H1 (cell line): ENCODE results near the gene TEAD1. TPM values are rescaled to one million over a fixed set of nuclear protein-coding genes. Genes with fewer than 3 reads are reported as not detected.

Experiments
- ASH2L ChIP-seq: fragments of 200-600, 300-600 bp; sonication (generic); IDR thresholded peaks from one replicate; pipeline ENCODE4 v1.7.1; 2017; ENCODE audit warnings: low read length
- CBX8 ChIP-seq: fragments of 300-800, 300-1000 bp; sonication (generic); IDR thresholded peaks from 2 replicates; pipeline ENCODE4 v1.7.1; 2016; ENCODE audit warnings: low read depth, low read length, borderline replicate concordance
- CHD1 ChIP-seq: IDR thresholded peaks from 2 replicates; pipeline ENCODE4 v1.6.1; 2012; ENCODE audit warnings: low read depth, low read length, improper control_type of control experiment
- CTBP2 ChIP-seq: IDR thresholded peaks from 2 replicates; pipeline ENCODE4 v1.7.0; 2011; ENCODE audit warnings: borderline replicate concordance, mild to moderate bottlenecking, moderate library complexity, mixed read lengths, low read length; ENCODE audit not compliant: insufficient read depth, insufficient read length
- FOSL1 ChIP-seq: IDR thresholded peaks from 2 replicates; pipeline ENCODE4 v1.6.1; 2011; ENCODE audit warnings: mild to moderate bottlenecking, low read depth, low read length, moderate library complexity; ENCODE audit not compliant: insufficient read depth
- HDAC2 ChIP-seq, 2 experiments: fragments of 300-600 bp in 1 of 2; sonication (generic) in 1 of 2; IDR thresholded peaks; 2 replicates each; pipeline ENCODE4 v1.6.1; 2011 to 2012; ENCODE audit warnings: low read depth in 2 of 2, low read length in 2 of 2, mild to moderate bottlenecking in 2 of 2, moderate library complexity in 2 of 2, borderline replicate concordance in 1 of 2, inconsistent platforms in 1 of 2
- JUND ChIP-seq: IDR thresholded peaks from 2 replicates; pipeline ENCODE4 v1.6.1; 2011; ENCODE audit warnings: mild to moderate bottlenecking, improper control_type of control experiment, low read length
- KDM4A ChIP-seq: IDR thresholded peaks from one replicate; pipeline ENCODE4 v1.7.1; 2012; ENCODE audit warnings: low read depth, mild to moderate bottlenecking, moderate library complexity, low read length, inconsistent platforms; ENCODE audit not compliant: severe bottlenecking
- KDM5A ChIP-seq: fragments of 200-600 bp; IDR thresholded peaks from 2 replicates; pipeline ENCODE4 v1.7.1; 2012; ENCODE audit warnings: mild to moderate bottlenecking, low read length, inconsistent platforms, mixed read lengths
- MAFK ChIP-seq: IDR thresholded peaks from 2 replicates; pipeline ENCODE4 v1.6.1; 2012; ENCODE audit warnings: low read depth, mild to moderate bottlenecking, improper control_type of control experiment, low read length
- MAX ChIP-seq: IDR thresholded peaks from 2 replicates; pipeline ENCODE4 v1.6.1; 2012; ENCODE audit warnings: inconsistent platforms
- NRF1 ChIP-seq: IDR thresholded peaks from 2 replicates; pipeline ENCODE4 v1.6.1; 2011; ENCODE audit warnings: mild to moderate bottlenecking, low read depth, low read length, improper control_type of control experiment
- POLR2A ChIP-seq, 2 experiments: IDR thresholded peaks; 1 replicate in 1 of 2; 2 replicates in 1 of 2; pipeline ENCODE4 v1.6.1; 2011; ENCODE audit warnings: low read depth in 2 of 2, low read length in 2 of 2, mild to moderate bottlenecking in 2 of 2; ENCODE audit errors: control extremely low read depth in 1 of 2
- SP1 ChIP-seq: IDR thresholded peaks from 2 replicates; pipeline ENCODE4 v1.6.1; 2011; ENCODE audit warnings: low read depth, low read length
- TEAD4 ChIP-seq: IDR thresholded peaks from 2 replicates; pipeline ENCODE4 v1.6.1; 2012; ENCODE audit warnings: low read depth, low read length, inconsistent platforms, mixed read lengths
- polyA plus RNA-seq, 7 experiments: library from polyadenylated mRNA; depleted of rRNA in 3 of 7; stranded (reverse) in 5 of 7; unstranded in 2 of 7; fragments of >200 nt in 5 of 7; fragments of 200-250 nt in 2 of 7; gene quantifications; 1 replicate in 5 of 7; 2 replicates in 1 of 7; 4 replicates in 1 of 7; pipeline versions ENCODE4 v1.2.1 to v1.2.3, GENCODE V29; 2011 to 2013; ENCODE audit warnings: missing spikeins in 2 of 7, mixed read lengths in 2 of 7
- total RNA-seq: library from RNA; stranded (reverse); fragmentation: NEBNext Ultra II Directional; extraction: Animal tissue kit (Norgen Biotek cat#: 25700); gene quantifications from 2 replicates; pipeline ENCODE4 v1.2.1, GENCODE V29; 2021
- TF ChIP-seq, protein P1 (sequence below): IDR thresholded peaks from 2 replicates; pipeline ENCODE4 v1.6.1; 2012; ENCODE audit warnings: low read length, inconsistent platforms
- TF ChIP-seq, protein P2 (sequence below), 3 experiments: IDR thresholded peaks; 1 replicate in 2 of 3; 2 replicates in 1 of 3; pipeline versions ENCODE4 v1.5.1 to v1.6.1; 2011; ENCODE audit warnings: low read length in 3 of 3, mild to moderate bottlenecking in 3 of 3, inconsistent platforms in 2 of 3, low read depth in 1 of 3, moderate library complexity in 1 of 3; ENCODE audit not compliant: insufficient read depth in 1 of 3; ENCODE audit errors: control extremely low read depth in 1 of 3

The TEAD1 gene
- total and polyA plus RNA-seq, 2 of the 8 experiments (the other 6 are each of a cell fraction or from before 2014, with no cell fraction given), result 15.6 to 67.4 TPM

DNA sequence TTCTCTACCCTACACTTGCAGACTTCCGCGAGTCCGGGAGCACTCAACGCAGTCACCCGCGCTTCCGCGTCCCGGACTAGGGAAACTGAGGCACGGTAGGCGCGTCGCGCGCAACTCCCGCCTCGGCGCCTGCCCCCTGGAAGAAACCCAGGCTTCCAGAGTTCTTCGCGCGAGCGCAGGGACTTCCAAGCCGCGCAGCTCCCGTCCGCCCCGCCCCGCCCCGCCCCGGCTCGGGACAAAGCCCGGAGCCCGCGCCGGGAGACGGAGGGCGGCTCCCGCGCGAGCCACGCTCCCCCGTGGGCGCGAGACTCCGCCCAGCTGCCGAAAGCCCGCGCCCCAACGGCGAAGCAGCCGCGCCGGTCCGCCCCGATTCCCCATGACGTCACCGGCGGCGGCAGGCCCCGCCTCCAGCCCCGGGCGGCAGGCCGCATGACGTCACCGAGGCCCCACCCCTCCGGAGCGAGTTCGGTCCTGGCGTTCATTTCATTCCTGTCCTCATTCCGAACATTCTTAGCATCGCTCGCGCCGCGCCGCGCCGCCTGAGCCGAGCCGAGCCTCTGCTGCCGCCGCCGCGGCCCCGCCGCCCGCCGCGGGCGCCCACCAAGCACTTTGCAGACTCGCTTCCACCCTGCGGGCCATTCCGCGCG lies at the start of gene TEAD1 (continued):
- no peak for TF ChIP-seq MAX
- TF ChIP-seq KDM5A, result no peak
- peak; percentile 100 for TF ChIP-seq TEAD4
- peak; percentile 4 for TF ChIP-seq KDM4A
- TF ChIP-seq JUND, result peak; percentile 99
- TF ChIP-seq POLR2A (IDR thresholded peaks at IDR 0.05; ENCODE audit: control extremely low read depth in 1 of 2, low read depth in 2 of 2, low read length in 2 of 2), result peak; percentile 20 to 82; a peak in 2 of 3 replicates
- TF ChIP-seq CHD1, result no peak
- peak; percentile 36 for TF ChIP-seq ASH2L
- TF ChIP-seq, protein P1, sequence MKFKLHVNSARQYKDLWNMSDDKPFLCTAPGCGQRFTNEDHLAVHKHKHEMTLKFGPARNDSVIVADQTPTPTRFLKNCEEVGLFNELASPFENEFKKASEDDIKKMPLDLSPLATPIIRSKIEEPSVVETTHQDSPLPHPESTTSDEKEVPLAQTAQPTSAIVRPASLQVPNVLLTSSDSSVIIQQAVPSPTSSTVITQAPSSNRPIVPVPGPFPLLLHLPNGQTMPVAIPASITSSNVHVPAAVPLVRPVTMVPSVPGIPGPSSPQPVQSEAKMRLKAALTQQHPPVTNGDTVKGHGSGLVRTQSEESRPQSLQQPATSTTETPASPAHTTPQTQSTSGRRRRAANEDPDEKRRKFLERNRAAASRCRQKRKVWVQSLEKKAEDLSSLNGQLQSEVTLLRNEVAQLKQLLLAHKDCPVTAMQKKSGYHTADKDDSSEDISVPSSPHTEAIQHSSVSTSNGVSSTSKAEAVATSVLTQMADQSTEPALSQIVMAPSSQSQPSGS, result peak; percentile 81; the same call in 1 of the 2 replicates
- TF ChIP-seq HDAC2 (IDR thresholded peaks at IDR 0.05; ENCODE audit: borderline replicate concordance in 1 of 2, low read depth in 2 of 2, low read length in 2 of 2), result peak in 1 of 2 experiments; percentile 63; a peak in 1 of 4 replicates
- TF ChIP-seq SP1, result peak; percentile 69; the same call in 1 of the 2 replicates
- no peak for TF ChIP-seq NRF1
- no peak for TF ChIP-seq CBX8
- TF ChIP-seq FOSL1, result no peak
- peak; percentile 92 for TF ChIP-seq CTBP2
- no peak for TF ChIP-seq MAFK
- TF ChIP-seq, protein P2, sequence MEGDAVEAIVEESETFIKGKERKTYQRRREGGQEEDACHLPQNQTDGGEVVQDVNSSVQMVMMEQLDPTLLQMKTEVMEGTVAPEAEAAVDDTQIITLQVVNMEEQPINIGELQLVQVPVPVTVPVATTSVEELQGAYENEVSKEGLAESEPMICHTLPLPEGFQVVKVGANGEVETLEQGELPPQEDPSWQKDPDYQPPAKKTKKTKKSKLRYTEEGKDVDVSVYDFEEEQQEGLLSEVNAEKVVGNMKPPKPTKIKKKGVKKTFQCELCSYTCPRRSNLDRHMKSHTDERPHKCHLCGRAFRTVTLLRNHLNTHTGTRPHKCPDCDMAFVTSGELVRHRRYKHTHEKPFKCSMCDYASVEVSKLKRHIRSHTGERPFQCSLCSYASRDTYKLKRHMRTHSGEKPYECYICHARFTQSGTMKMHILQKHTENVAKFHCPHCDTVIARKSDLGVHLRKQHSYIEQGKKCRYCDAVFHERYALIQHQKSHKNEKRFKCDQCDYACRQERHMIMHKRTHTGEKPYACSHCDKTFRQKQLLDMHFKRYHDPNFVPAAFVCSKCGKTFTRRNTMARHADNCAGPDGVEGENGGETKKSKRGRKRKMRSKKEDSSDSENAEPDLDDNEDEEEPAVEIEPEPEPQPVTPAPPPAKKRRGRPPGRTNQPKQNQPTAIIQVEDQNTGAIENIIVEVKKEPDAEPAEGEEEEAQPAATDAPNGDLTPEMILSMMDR (IDR thresholded peaks at IDR 0.05; ENCODE audit: control extremely low read depth in 1 of 3, insufficient read depth in 1 of 3, low read depth in 1 of 3, low read length in 3 of 3), result no peak
